ENCODE measurements around the gene ADRA2B.

Gene ADRA2B

GRCh38 chr2:96123290-96123689, 6.9 kb upstream of the ADRA2B start:
- Histone ChIP-seq H4K20me1 (ENCODE audit: insufficient read depth, low read length) (no peaks in the 10 kb centered on the region), H3K36me3 (ENCODE audit: insufficient read depth, low read length) (no peaks in the 10 kb centered on the region), H3K4me1 (ENCODE audit: insufficient read depth, low read length, severe bottlenecking) (no peaks in the 10 kb centered on the region), H2AFZ (ENCODE audit: low read length) (no peak overlapping the region), H3F3A (ENCODE audit: insufficient read depth, low read length) (no peaks in the 10 kb centered on the region), H3K27ac (ENCODE audit: low read depth, low read length, poor library complexity, severe bottlenecking) (no peak overlapping the region), H3K4me3 (ENCODE audit: low read depth, low read length, poor library complexity, severe bottlenecking) (no peak overlapping the region), H3K27me3 (ENCODE audit: insufficient read depth, low read length) (peaks cover 14% of the 10 kb centered on the region), H3K9ac (ENCODE audit: low read length) (no peak overlapping the region), H3K9me3 (ENCODE audit: low read length) (no peaks in the 10 kb centered on the region), H3K79me2 (ENCODE audit: insufficient read depth, low read length) (no peaks in the 10 kb centered on the region), H3K9me2 (ENCODE audit: low read depth, low read length) (no peaks in the 10 kb centered on the region), H3K4me2 (ENCODE audit: low read length) (no peak overlapping the region)
- no peak for TF ChIP-seq EZH2 (IDR thresholded peaks at IDR 0.05; ENCODE audit: borderline replicate concordance, low read length)
- TF ChIP-seq, protein P1, sequence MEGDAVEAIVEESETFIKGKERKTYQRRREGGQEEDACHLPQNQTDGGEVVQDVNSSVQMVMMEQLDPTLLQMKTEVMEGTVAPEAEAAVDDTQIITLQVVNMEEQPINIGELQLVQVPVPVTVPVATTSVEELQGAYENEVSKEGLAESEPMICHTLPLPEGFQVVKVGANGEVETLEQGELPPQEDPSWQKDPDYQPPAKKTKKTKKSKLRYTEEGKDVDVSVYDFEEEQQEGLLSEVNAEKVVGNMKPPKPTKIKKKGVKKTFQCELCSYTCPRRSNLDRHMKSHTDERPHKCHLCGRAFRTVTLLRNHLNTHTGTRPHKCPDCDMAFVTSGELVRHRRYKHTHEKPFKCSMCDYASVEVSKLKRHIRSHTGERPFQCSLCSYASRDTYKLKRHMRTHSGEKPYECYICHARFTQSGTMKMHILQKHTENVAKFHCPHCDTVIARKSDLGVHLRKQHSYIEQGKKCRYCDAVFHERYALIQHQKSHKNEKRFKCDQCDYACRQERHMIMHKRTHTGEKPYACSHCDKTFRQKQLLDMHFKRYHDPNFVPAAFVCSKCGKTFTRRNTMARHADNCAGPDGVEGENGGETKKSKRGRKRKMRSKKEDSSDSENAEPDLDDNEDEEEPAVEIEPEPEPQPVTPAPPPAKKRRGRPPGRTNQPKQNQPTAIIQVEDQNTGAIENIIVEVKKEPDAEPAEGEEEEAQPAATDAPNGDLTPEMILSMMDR (IDR thresholded peaks at IDR 0.05; ENCODE audit: low read length): no peak

DNA sequence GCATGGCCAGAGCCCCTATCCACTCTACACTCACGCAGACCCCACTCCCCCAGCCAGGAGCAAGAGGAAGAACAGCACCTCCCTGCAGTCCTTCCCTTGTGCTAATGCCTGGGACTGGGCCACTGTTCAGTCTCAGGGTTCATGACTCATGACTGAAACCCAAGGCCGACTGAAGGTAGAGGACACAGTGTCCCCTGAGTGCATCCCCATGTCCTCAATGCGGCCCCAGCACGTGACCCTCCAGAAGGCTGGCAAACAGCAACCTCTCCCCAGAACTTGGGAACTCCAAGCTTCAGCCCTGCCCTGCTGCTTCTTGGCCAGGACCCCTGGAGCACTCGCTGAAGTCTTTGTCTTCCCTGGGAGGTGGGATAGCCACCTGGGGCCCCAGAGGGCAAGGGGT, 6.0 kb upstream of the ADRA2B start:
- H3F3A ChIP-seq (ENCODE audit: insufficient read depth, low read length): no peaks in the 10 kb centered on the region
- H3K4me2 ChIP-seq (ENCODE audit: low read length): no peak overlapping the region
- no peak overlapping the region for H3K27ac ChIP-seq (ENCODE audit: low read depth, low read length, poor library complexity, severe bottlenecking)
- H3K36me3 ChIP-seq (ENCODE audit: insufficient read depth, low read length): no peaks in the 10 kb centered on the region
- peaks cover 17% of the 10 kb centered on the region for H3K27me3 ChIP-seq (ENCODE audit: insufficient read depth, low read length)
- no peaks in the 10 kb centered on the region for H3K79me2 ChIP-seq (ENCODE audit: insufficient read depth, low read length)
- no peak overlapping the region for H2AFZ ChIP-seq (ENCODE audit: low read length)
- no peaks in the 10 kb centered on the region for H3K9me3 ChIP-seq (ENCODE audit: low read length)
- no peaks in the 10 kb centered on the region for H3K9me2 ChIP-seq (ENCODE audit: low read depth, low read length)
- H4K20me1 ChIP-seq (ENCODE audit: insufficient read depth, low read length): no peaks in the 10 kb centered on the region
- no peak for TF ChIP-seq EZH2 (IDR thresholded peaks at IDR 0.05; ENCODE audit: borderline replicate concordance, low read length)
- no peak overlapping the region for H3K9ac ChIP-seq (ENCODE audit: low read length)
- no peak overlapping the region for H3K4me3 ChIP-seq (ENCODE audit: low read depth, low read length, poor library complexity, severe bottlenecking)
- H3K4me1 ChIP-seq (ENCODE audit: insufficient read depth, low read length, severe bottlenecking): peaks cover 5% of the 10 kb centered on the region

DNA sequence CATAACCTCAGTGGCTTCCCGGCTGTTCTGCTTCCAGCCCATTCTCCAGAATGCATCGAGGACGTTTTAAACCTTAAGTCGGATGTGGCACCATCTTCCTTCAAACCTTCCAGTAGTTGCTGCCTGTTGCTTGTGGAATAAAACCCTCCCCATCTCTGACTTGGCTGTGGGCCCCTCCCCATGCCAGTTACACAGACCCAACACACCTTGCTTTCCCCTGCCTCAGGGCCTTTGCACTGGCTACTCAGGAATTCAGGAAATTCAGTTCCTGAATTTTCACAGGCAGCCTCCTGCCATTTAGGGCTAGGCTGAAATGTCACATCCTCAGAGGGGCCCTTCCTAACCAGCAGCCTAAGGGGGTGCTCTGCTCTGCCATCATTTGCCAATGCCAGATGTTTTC, 5.0 kb upstream of the ADRA2B start:
- TF ChIP-seq, protein P1 (IDR thresholded peaks at IDR 0.05; ENCODE audit: low read length): no peak
- no peak for TF ChIP-seq EZH2 (IDR thresholded peaks at IDR 0.05; ENCODE audit: borderline replicate concordance, low read length)

DNA sequence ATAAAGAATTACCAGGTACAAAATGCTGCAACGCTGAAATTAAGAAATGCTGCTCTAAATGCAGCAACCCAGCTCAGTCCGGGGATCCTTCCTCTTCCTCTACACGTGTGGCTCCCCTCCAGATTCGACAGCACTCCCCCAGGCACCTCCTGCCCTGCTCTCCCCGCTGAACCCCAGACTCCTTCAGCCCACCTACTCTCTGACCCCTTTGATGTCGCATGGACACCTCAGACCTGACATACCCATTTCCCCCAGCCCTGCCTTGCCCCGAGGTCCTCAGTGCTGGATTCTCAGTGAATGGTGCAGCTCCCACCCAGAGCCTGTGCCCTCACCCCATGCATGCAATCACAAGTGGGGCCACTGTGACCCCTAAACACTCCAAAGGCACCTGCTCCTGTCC, 4.6 kb upstream of the ADRA2B start:
- H3K9me2 ChIP-seq (ENCODE audit: low read depth, low read length): no peaks in the 10 kb centered on the region
- H3K9me3 ChIP-seq (ENCODE audit: low read length): no peaks in the 10 kb centered on the region

More for the DNA sequence above, 5.0 kb upstream of the ADRA2B start:
- Histone ChIP-seq H3K4me3 (ENCODE audit: low read depth, low read length, poor library complexity, severe bottlenecking) (no peak overlapping the region), H3K27me3 (ENCODE audit: insufficient read depth, low read length) (peaks cover 17% of the 10 kb centered on the region), H3K9me2 (ENCODE audit: low read depth, low read length) (no peaks in the 10 kb centered on the region), H3F3A (ENCODE audit: insufficient read depth, low read length) (no peaks in the 10 kb centered on the region), H3K4me1 (ENCODE audit: insufficient read depth, low read length, severe bottlenecking) (peaks cover 8% of the 10 kb centered on the region), H3K9me3 (ENCODE audit: low read length) (no peaks in the 10 kb centered on the region), H3K4me2 (ENCODE audit: low read length) (no peak overlapping the region), H3K27ac (ENCODE audit: low read depth, low read length, poor library complexity, severe bottlenecking) (no peak overlapping the region), H4K20me1 (ENCODE audit: insufficient read depth, low read length) (no peaks in the 10 kb centered on the region), H3K36me3 (ENCODE audit: insufficient read depth, low read length) (no peaks in the 10 kb centered on the region), H3K9ac (ENCODE audit: low read length) (no peak overlapping the region), H3K79me2 (ENCODE audit: insufficient read depth, low read length) (no peaks in the 10 kb centered on the region), H2AFZ (ENCODE audit: low read length) (no peak overlapping the region)

More for the DNA sequence above, 4.6 kb upstream of the ADRA2B start:
- peaks cover 8% of the 10 kb centered on the region for H3K4me1 ChIP-seq (ENCODE audit: insufficient read depth, low read length, severe bottlenecking)
- H3K79me2 ChIP-seq (ENCODE audit: insufficient read depth, low read length): no peaks in the 10 kb centered on the region
- H4K20me1 ChIP-seq (ENCODE audit: insufficient read depth, low read length): no peaks in the 10 kb centered on the region
- no peak overlapping the region for H3K27ac ChIP-seq (ENCODE audit: low read depth, low read length, poor library complexity, severe bottlenecking)
- TF ChIP-seq, protein P1 (IDR thresholded peaks at IDR 0.05; ENCODE audit: low read length): no peak
- TF ChIP-seq EZH2 (IDR thresholded peaks at IDR 0.05; ENCODE audit: borderline replicate concordance, low read length): no peak
- H2AFZ ChIP-seq (ENCODE audit: low read length): no peak overlapping the region
- peaks cover 17% of the 10 kb centered on the region for H3K27me3 ChIP-seq (ENCODE audit: insufficient read depth, low read length)
- H3K36me3 ChIP-seq (ENCODE audit: insufficient read depth, low read length): no peaks in the 10 kb centered on the region
- no peak overlapping the region for H3K9ac ChIP-seq (ENCODE audit: low read length)
- H3F3A ChIP-seq (ENCODE audit: insufficient read depth, low read length): no peaks in the 10 kb centered on the region
- no peak overlapping the region for H3K4me2 ChIP-seq (ENCODE audit: low read length)
- H3K4me3 ChIP-seq (ENCODE audit: low read depth, low read length, poor library complexity, severe bottlenecking): no peak overlapping the region

Data from OCI-LY1 (cell line).